Stomach (tissue), 9 donors: ENCODE results near the gene PPP1R1B. TPM values are rescaled to one million over a fixed set of nuclear protein-coding genes. Genes with fewer than 3 reads are reported as not detected.

ENCODE experiments used
- DNase-seq, 2 donors: peaks; one replicate each; pipeline versions ENCODE4 v3.0.0 to v3.0.0-alpha.2; 2013 to 2019
- H3K27ac ChIP-seq, 5 donors: fragments of 200-600 bp in 4 of 5; sonication (generic) in 4 of 5; one replicate each; pipeline ENCODE4 v1.5.1; 2013 to 2019; ENCODE audit warnings: mild to moderate bottlenecking in 1 of 5, moderate library complexity in 1 of 5
- H3K27me3 ChIP-seq, 3 donors: fragments of 200-600 bp; sonication (generic); one replicate each; pipeline ENCODE4 v1.5.1; 2017 to 2019; ENCODE audit warnings: mixed run types in 1 of 3
- H3K36me3 ChIP-seq, 4 donors: fragments of 200-600 bp; sonication (generic); 1 replicate in 3 of 4; 2 replicates in 1 of 4; pipeline ENCODE4 v1.5.1; 2016 to 2019
- H3K4me1 ChIP-seq, 4 donors: fragments of 200-600 bp; sonication (generic); one replicate each; pipeline ENCODE4 v1.5.1; 2016 to 2019
- H3K4me3 ChIP-seq, 4 donors: fragments of 200-600 bp; sonication (generic) in 3 of 4; one replicate each; pipeline ENCODE4 v1.5.1; 2016 to 2019; ENCODE audit warnings: mild to moderate bottlenecking in 1 of 4
- H3K9me3 ChIP-seq, 4 donors: fragments of 200-600 bp; sonication (generic); one replicate each; pipeline ENCODE4 v1.5.1; 2016 to 2019
- CTCF ChIP-seq, 7 experiments: fragments of 450-650 bp in 4 of 7; fragments of 200-600 bp in 3 of 7; sonication (generic) in 3 of 7; IDR thresholded peaks; one replicate each; pipeline ENCODE4 v1.5.1; 2016 to 2019; ENCODE audit warnings: antibody characterized with exemption in 7 of 7, control low read depth in 2 of 7, mild to moderate bottlenecking in 1 of 7
- EP300 ChIP-seq: sonication (generic); formaldehyde crosslinking; IDR thresholded peaks from one replicate; pipeline ENCODE4 v1.6.1; 2017; ENCODE audit warnings: antibody characterized with exemption
- POLR2A ChIP-seq, 4 donors: fragments of 450-650 bp; IDR thresholded peaks; one replicate each; pipeline ENCODE4 v1.6.1; 2016; ENCODE audit warnings: antibody characterized with exemption in 4 of 4, control low read depth in 2 of 4, mild to moderate bottlenecking in 1 of 4, moderate library complexity in 1 of 4
- POLR2AphosphoS5 ChIP-seq, 3 donors: sonication (generic); formaldehyde crosslinking; IDR thresholded peaks; one replicate each; pipeline ENCODE4 v1.6.1; 2016; ENCODE audit warnings: antibody characterized with exemption in 3 of 3
- WGBS, 5 donors: extraction: QIAGEN DNeasy Blood & Tissue Kit in 3 of 5; methylation state at CpG; one replicate each; pipeline versions ENCODE4 v1.1.5 to v1.1.7; 2013 to 2018; 5-methylcytosine and 5-hydroxymethylcytosine counted together
- intact Hi-C: fragments of 100-400 bp; cut with DNase I; formaldehyde crosslinking; loops from one replicate; pipeline ENCODE4 v1.15.1; 2023; ENCODE audit warnings: low total_unique reads
- polyA plus RNA-seq, 3 donors: library from polyadenylated mRNA; stranded (reverse); fragments of 200-250 nt; gene quantifications; one replicate each; pipeline ENCODE4 v1.2.3, GENCODE V29; 2013
- total RNA-seq, 5 donors: library from RNA; depleted of rRNA; stranded (reverse); fragments of >200 nt; gene quantifications; one replicate each; pipeline versions ENCODE4 v1.1.0 to v1.2.3, GENCODE V29; 2014 to 2016
- donor health status: healthy with polysubstance abuse.
- donor health status: Bipolar disorder and iron deficiency.
- donor health status: healthy.

PPP1R1B gene
- total and polyA plus RNA-seq, 8 donors, result 0.58 to 279 (median 10.3) TPM

- Histone ChIP-seq H3K9me3 (no peaks in the 10 kb centered on the region), H3K4me1 (peaks cover 12 to 53% (median 30%) of the 10 kb centered on the region in 4 donors), H3K4me3 (no peak overlapping the region), H3K27ac (no peak overlapping the region), H3K27me3 (peaks cover 42 to 100% (median 99%) of the 10 kb centered on the region in 3 donors), H3K36me3 (no peaks in the 10 kb centered on the region)
- no peak for DNase-seq
- intact Hi-C loops, result no loop called here
- WGBS, 5 donors, result 3 to 7% (median 5%) methylated on average over 14 to 28 of the region's 28 CpGs
- no peak for TF ChIP-seq POLR2A (IDR thresholded peaks at IDR 0.05)
- TF ChIP-seq POLR2AphosphoS5 (IDR thresholded peaks at IDR 0.05), result no peak
- TF ChIP-seq EP300, result no peak
- TF ChIP-seq CTCF (IDR thresholded peaks at IDR 0.05), result no peak
Observed at GRCh38 chr17:39599665-39600231, 27.0 kb upstream of the PPP1R1B start.

GRCh38 chr17:39600288-39600996 lies 26.3 kb upstream of the PPP1R1B start:
- WGBS, 5 donors, result 1 to 18% (median 3%) methylated on average over 7 to 13 of the region's 13 CpGs
- intact Hi-C loops, result no loop called here
- peaks cover 48 to 100% (median 99%) of the 10 kb centered on the region in 3 donors for H3K27me3 ChIP-seq
- peaks cover 19 to 59% (median 37%) of the 10 kb centered on the region in 4 donors for H3K4me1 ChIP-seq
- no peaks in the 10 kb centered on the region for H3K36me3 ChIP-seq
- no peak overlapping the region for H3K27ac ChIP-seq
- no peak overlapping the region for H3K4me3 ChIP-seq
- no peak for DNase-seq
- TF ChIP-seq CTCF (IDR thresholded peaks at IDR 0.05) (no peak), POLR2AphosphoS5 (IDR thresholded peaks at IDR 0.05) (no peak), POLR2A (IDR thresholded peaks at IDR 0.05) (no peak), EP300 (no peak)
- H3K9me3 ChIP-seq, result no peaks in the 10 kb centered on the region

GRCh38 chr17:39600997-39601597 lies 25.7 kb upstream of the PPP1R1B start:
- TF ChIP-seq POLR2A (IDR thresholded peaks at IDR 0.05), result no peak
- TF ChIP-seq CTCF (IDR thresholded peaks at IDR 0.05), result no peak
- TF ChIP-seq EP300, result no peak
- TF ChIP-seq POLR2AphosphoS5 (IDR thresholded peaks at IDR 0.05), result no peak
- Histone ChIP-seq H3K4me3 (no peak overlapping the region), H3K27ac (no peak overlapping the region), H3K36me3 (no peaks in the 10 kb centered on the region), H3K9me3 (no peaks in the 10 kb centered on the region), H3K4me1 (peaks cover 26 to 66% (median 44%) of the 10 kb centered on the region in 4 donors), H3K27me3 (peaks cover 49 to 100% (median 99%) of the 10 kb centered on the region in 3 donors)
- no peak for DNase-seq
- intact Hi-C loops, result no loop called here
- WGBS, 5 donors, result 8 to 17% (median 11%) methylated on average over 19 to 21 of the region's 21 CpGs

- WGBS, 5 donors, result 29 to 37% (median 31%) methylated on average over 12 of the region's 12 CpGs
- intact Hi-C loops, result no loop called here
Observed at GRCh38 chr17:39601758-39602532, 24.8 kb upstream of the PPP1R1B start.

More at GRCh38 chr17:39601758-39602532, 24.8 kb upstream of the PPP1R1B start:
- Histone ChIP-seq H3K4me3 (no peak overlapping the region), H3K27me3 (peaks cover 49 to 100% (median 99%) of the 10 kb centered on the region in 3 donors), H3K9me3 (no peaks in the 10 kb centered on the region), H3K36me3 (no peaks in the 10 kb centered on the region), H3K4me1 (peaks cover 34 to 66% (median 52%) of the 10 kb centered on the region in 4 donors), H3K27ac (no peak overlapping the region)
- no peak for DNase-seq
- no peak for TF ChIP-seq POLR2A (IDR thresholded peaks at IDR 0.05)
- TF ChIP-seq EP300, result no peak
- TF ChIP-seq CTCF (IDR thresholded peaks at IDR 0.05), result no peak
- no peak for TF ChIP-seq POLR2AphosphoS5 (IDR thresholded peaks at IDR 0.05)
